Panc1 (cell line): ENCODE data around the gene RARA. TPM values are rescaled to one million over a fixed set of nuclear protein-coding genes. Genes with fewer than 3 reads are reported as not detected.

Experiments used
- ATAC-seq: fragments of 200-7000 bp; cut with Tn5 transposase; 2 replicates; pipeline ENCODE4 v1.9.1; 2020; ENCODE audit warnings: mild to moderate bottlenecking, moderate library complexity
- BruUV-seq: library from RNA; stranded (reverse); fragments of 400-500 nt; replicated peaks from 2 replicates; lab custom pipeline; 2021; lab: Mats Ljungman, UMichigan
- CTCF ChIA-PET: fragments of 300-600 bp; sonication (Branson Sonifier 250); formaldehyde crosslinking; loops from one replicate; lab custom pipeline; 2022; ENCODE audit warnings: antibody characterized with exemption; lab: Charles Lee
- POLR2A ChIA-PET: fragments of 300-600 bp; sonication (Branson Sonifier 250); formaldehyde crosslinking; loops from one replicate; lab custom pipeline; 2022; ENCODE audit warnings: antibody characterized with exemption; lab: Charles Lee
- DNase-seq: peaks from one replicate; pipeline ENCODE4 v3.0.0-alpha.2; 2010; ENCODE audit warnings: low read depth, low spot score
- H3K27ac ChIP-seq: 2 replicates; pipeline ENCODE4 v1.5.1; 2011; ENCODE audit warnings: mild to moderate bottlenecking, low read length, inconsistent platforms
- H3K27me3 ChIP-seq: fragments of 200-500 bp; sonication (Bioruptor generic); 2 replicates; pipeline ENCODE4 v1.6.0; 2014; ENCODE audit warnings: low read length, inconsistent platforms; ENCODE audit not compliant: control insufficient read depth, insufficient read depth
- H3K36me3 ChIP-seq: fragments of 200-500 bp; sonication (Bioruptor generic); 2 replicates; pipeline ENCODE4 v1.5.1; 2014; ENCODE audit warnings: inconsistent platforms, mild to moderate bottlenecking, low read length, moderate library complexity; ENCODE audit not compliant: control insufficient read depth, insufficient read depth
- H3K4me1 ChIP-seq: 2 replicates; pipeline ENCODE4 v1.5.1; 2011; ENCODE audit warnings: inconsistent platforms, mild to moderate bottlenecking, low read length, moderate library complexity; ENCODE audit not compliant: control insufficient read depth, insufficient read depth
- H3K4me3 ChIP-seq, 2 experiments: 2 replicates each; pipeline ENCODE4 v1.5.1; 2011 to 2012; ENCODE audit warnings: low read depth in 2 of 2, low read length in 2 of 2, mild to moderate bottlenecking in 2 of 2, inconsistent platforms in 1 of 2, moderate library complexity in 1 of 2
- H3K9me3 ChIP-seq: fragments of 200-500 bp; sonication (Bioruptor generic); 2 replicates; pipeline ENCODE4 v1.5.1; 2014; ENCODE audit warnings: low read depth, mild to moderate bottlenecking, inconsistent platforms, low read length, moderate library complexity; ENCODE audit not compliant: control insufficient read depth, insufficient read depth
- CTCF ChIP-seq: fragments of 450-650 bp; IDR thresholded peaks from 2 replicates; pipeline ENCODE4 v1.5.1; 2017; ENCODE audit warnings: mild to moderate bottlenecking
- POLR2AphosphoS5 ChIP-seq: IDR thresholded peaks from 2 replicates; pipeline ENCODE4 v1.6.1; 2012; ENCODE audit warnings: mild to moderate bottlenecking, low read depth, low read length, moderate library complexity
- REST ChIP-seq, 2 experiments: IDR thresholded peaks; 2 replicates each; pipeline ENCODE4 v1.6.1; 2011 to 2012; ENCODE audit warnings: low read depth in 2 of 2, control low read depth in 1 of 2, low read length in 1 of 2, mild to moderate bottlenecking in 1 of 2, moderate library complexity in 1 of 2; ENCODE audit not compliant: insufficient read depth in 1 of 2
- SIN3A ChIP-seq: IDR thresholded peaks from 2 replicates; pipeline ENCODE4 v1.6.1; 2012; ENCODE audit warnings: low read depth, mild to moderate bottlenecking, low read length, moderate library complexity, borderline replicate concordance; ENCODE audit not compliant: insufficient read depth
- TCF7L2 ChIP-seq: IDR thresholded peaks from 2 replicates; pipeline ENCODE4 v1.6.1; 2011; ENCODE audit warnings: mild to moderate bottlenecking, low read depth, low read length, inconsistent platforms
- in situ Hi-C: cut with HindIII; loops from 2 replicates; pipeline ENCODE4 v1.10.0; 2016; ENCODE audit warnings: low sequenced_read_pairs, low pct_unique_long_range_greater_than_20kb
- intact Hi-C: fragments of 100-400 bp; cut with micrococcal nuclease; formaldehyde crosslinking; loops from one replicate; pipeline ENCODE4 v1.10.0; 2022; ENCODE audit not compliant: unreplicated experiment
- total RNA-seq: library from RNA; stranded (reverse); gene quantifications from one replicate; pipeline ENCODE4 v1.2.1, GENCODE V29; 2021; ENCODE audit not compliant: unreplicated experiment

The RARA gene
- total RNA-seq, 1 experiment from 2014 or later: 55.6 TPM

- CTCF ChIA-PET: no interaction called here
- ATAC-seq: no peak
- no peaks in the 10 kb centered on the region for H3K4me1 ChIP-seq
- BruUV-seq: no TSS peak
- H3K27ac ChIP-seq: no peak overlapping the region
- H3K4me3 ChIP-seq: no peak overlapping the region
- TF ChIP-seq REST (IDR thresholded peaks at IDR 0.05; ENCODE audit: insufficient read depth in 1 of 2, low read depth in 2 of 2, low read length in 1 of 2): no peak
- TF ChIP-seq POLR2AphosphoS5: no peak
- no peak for TF ChIP-seq TCF7L2
- TF ChIP-seq CTCF: no peak
- no peak for TF ChIP-seq SIN3A
- no peaks in the 10 kb centered on the region for H3K36me3 ChIP-seq
- H3K9me3 ChIP-seq: no peaks in the 10 kb centered on the region
- in situ Hi-C loops (no loop called here), intact Hi-C loops (no loop called here)
- POLR2A ChIA-PET: no interaction called here
- DNase-seq: no peak
- no peaks in the 10 kb centered on the region for H3K27me3 ChIP-seq
These were observed 43.6 kb upstream of the RARA start for GRCh38 chr17:40265337-40265736.

GRCh38 chr17:40266882-40267281 is 42.1 kb upstream of the RARA start:
- in situ Hi-C loops: no loop called here
- TF ChIP-seq TCF7L2: no peak
- no peak for TF ChIP-seq CTCF
- no peak for TF ChIP-seq REST (IDR thresholded peaks at IDR 0.05; ENCODE audit: insufficient read depth in 1 of 2, low read depth in 2 of 2, low read length in 1 of 2)
- ATAC-seq (no peak), DNase-seq (no peak)
- Histone ChIP-seq H3K4me1 (no peaks in the 10 kb centered on the region), H3K27me3 (no peaks in the 10 kb centered on the region), H3K9me3 (no peaks in the 10 kb centered on the region), H3K36me3 (no peaks in the 10 kb centered on the region), H3K4me3 (no peak overlapping the region), H3K27ac (no peak overlapping the region)
- POLR2A ChIA-PET: no interaction called here
- CTCF ChIA-PET: interaction anchor here (0.6 kb wide), 1 partner anchor 13 kb away, joined by 5 read pairs; no protein-coding TSS in a partner anchor
- BruUV-seq: TSS peak; percentile 56
- intact Hi-C loops: no loop called here
